RKO (cell line): Measurements from ENCODE around the gene AAMP.
"Not testable (repeated sequence)": the region's sequence is repeated elsewhere in the genome, so short reads cannot be mapped to it uniquely, and the experiment has no call there.

ENCODE experiments used
- DNase-seq: peaks from one replicate; pipeline ENCODE4 v3.0.0-alpha.2; 2016; ENCODE audit warnings: low spot score

AAMP gene

GRCh38 chr2:218269900-218270720 is at the start of gene AAMP, which contains the start of gene PNKD:
TSS of gene AAMP (minus strand) at chr2:218270137. CDS start at chr2:218270086, 51 bp downstream.
TSS of gene PNKD (plus strand) at chr2:218270519. CDS start at chr2:218270536, 17 bp downstream.
- DNase-seq: peak; percentile 99

- DNase-seq: no peak
These were observed 48.3 kb upstream of the AAMP start for GRCh38 chr2:218318241-218318640.

- no peak for DNase-seq
These were observed 47.9 kb upstream of the AAMP start for GRCh38 chr2:218317835-218318234.

- DNase-seq: no peak
These were observed 47.3 kb upstream of the AAMP start for GRCh38 chr2:218317303-218317630.

- DNase-seq: no peak
These were observed 45.5 kb upstream of the AAMP start for GRCh38 chr2:218315397-218315796.

GRCh38 chr2:218314764-218315163 is 44.8 kb upstream of the AAMP start:
- not testable (repeated sequence) for DNase-seq

GRCh38 chr2:218313356-218313755 is 43.4 kb upstream of the AAMP start:
- DNase-seq: no peak

- no peak for DNase-seq
These were observed 42.4 kb upstream of the AAMP start for GRCh38 chr2:218312267-218312756.

- DNase-seq: not testable (repeated sequence)
These were observed 41.8 kb upstream of the AAMP start for GRCh38 chr2:218311541-218312266.

- no peak for DNase-seq
These were observed 41.1 kb upstream of the AAMP start for GRCh38 chr2:218310853-218311540.

- DNase-seq: no peak
These were observed 37.6 kb upstream of the AAMP start for GRCh38 chr2:218307415-218308090.

GRCh38 chr2:218306184-218306920 is 36.4 kb upstream of the AAMP start:
- no peak for DNase-seq

GRCh38 chr2:218305383-218305782 is 35.4 kb upstream of the AAMP start:
- no peak for DNase-seq

GRCh38 chr2:218301176-218301819 is 31.4 kb upstream of the AAMP start:
- DNase-seq: peak; percentile 88

GRCh38 chr2:218300141-218300540 is 30.2 kb upstream of the AAMP start:
- DNase-seq: no peak

- DNase-seq: no peak
These were observed 28.5 kb upstream of the AAMP start for GRCh38 chr2:218298314-218298875.

- DNase-seq: no peak
These were observed 26.9 kb upstream of the AAMP start for GRCh38 chr2:218296847-218297246.

GRCh38 chr2:218296200-218296599 is 26.3 kb upstream of the AAMP start:
- DNase-seq: no peak

GRCh38 chr2:218295029-218295428 is 25.1 kb upstream of the AAMP start:
- no peak for DNase-seq

GRCh38 chr2:218294430-218295022 is 24.6 kb upstream of the AAMP start:
- DNase-seq: no peak
